Neural cell (in vitro differentiated cells): ENCODE results near the gene SETD6. TPM values are rescaled to one million over a fixed set of nuclear protein-coding genes. Genes with fewer than 3 reads are reported as not detected.

Source experiments
- H2AFZ ChIP-seq: fragments of 200-600, 300-800 bp; sonication (generic), shearing (Covaris generic); 2 replicates; pipeline ENCODE4 v1.6.0; 2014; ENCODE audit warnings: low read depth, mild to moderate bottlenecking, antibody characterized with exemption, low read length, moderate library complexity
- H3F3A ChIP-seq: fragments of 200-600 bp; shearing (Covaris generic); 2 replicates; pipeline ENCODE4 v1.6.1; 2016; ENCODE audit warnings: mild to moderate bottlenecking, moderate library complexity, mixed read lengths, antibody characterized with exemption, low read length; ENCODE audit not compliant: insufficient read depth, poor library complexity, severe bottlenecking
- H3K27ac ChIP-seq: fragments of 200-600, 300-800 bp; sonication (generic), shearing (Covaris generic); 2 replicates; pipeline ENCODE4 v1.5.1; 2014; ENCODE audit warnings: mild to moderate bottlenecking, low read length, moderate library complexity
- H3K27me3 ChIP-seq: fragments of 300-800, 200-600 bp; sonication (generic), shearing (Covaris generic); 2 replicates; pipeline ENCODE4 v1.6.0; 2014; ENCODE audit warnings: mild to moderate bottlenecking, low read depth, low read length, moderate library complexity; ENCODE audit not compliant: insufficient read depth
- H3K36me3 ChIP-seq: fragments of 300-800, 200-600 bp; sonication (generic), shearing (Covaris generic); 2 replicates; pipeline ENCODE4 v1.5.1; 2014; ENCODE audit warnings: mild to moderate bottlenecking, antibody characterized with exemption, low read length, moderate library complexity; ENCODE audit not compliant: insufficient read depth
- H3K4me2 ChIP-seq: fragments of 300-800, 200-600 bp; sonication (generic), shearing (Covaris generic); 2 replicates; pipeline ENCODE4 v1.6.0; 2014; ENCODE audit warnings: mild to moderate bottlenecking, low read length
- H3K4me3 ChIP-seq: fragments of 300-800, 200-600 bp; sonication (generic), shearing (Covaris generic); 2 replicates; pipeline ENCODE4 v1.5.1; 2014; ENCODE audit warnings: mild to moderate bottlenecking, low read length, moderate library complexity
- H3K79me2 ChIP-seq: fragments of 200-600 bp; shearing (Covaris generic); replicated peaks from 2 replicates; pipeline ENCODE4 v1.6.0; 2014; ENCODE audit warnings: mild to moderate bottlenecking, low read length, moderate library complexity; ENCODE audit not compliant: insufficient read depth
- H3K9ac ChIP-seq: fragments of 300-800, 200-600 bp; sonication (generic), shearing (Covaris generic); 2 replicates; pipeline ENCODE4 v1.6.1; 2016; ENCODE audit warnings: mild to moderate bottlenecking, low read length, mixed read lengths
- H3K9me2 ChIP-seq: fragments of 200-600 bp; shearing (Covaris generic); 2 replicates; pipeline ENCODE4 v1.6.1; 2016; ENCODE audit warnings: mild to moderate bottlenecking, low read length, mixed read lengths; ENCODE audit not compliant: insufficient read depth
- H3K9me3 ChIP-seq: fragments of 200-600, 300-800 bp; sonication (generic), shearing (Covaris generic); 2 replicates; pipeline ENCODE4 v1.6.1; 2016; ENCODE audit warnings: mild to moderate bottlenecking, mixed run types, low read length, moderate library complexity, mixed read lengths
- H4K20me1 ChIP-seq: fragments of 200-600 bp; shearing (Covaris generic); 2 replicates; pipeline ENCODE4 v1.6.1; 2016; ENCODE audit warnings: mild to moderate bottlenecking, mixed run types; ENCODE audit not compliant: insufficient read depth
- CTCF ChIP-seq: fragments of 450-650 bp; IDR thresholded peaks from 2 replicates; pipeline ENCODE4 v1.5.1; 2014; ENCODE audit warnings: antibody characterized with exemption, mild to moderate bottlenecking, moderate library complexity; ENCODE audit not compliant: poor library complexity, severe bottlenecking
- EP300 ChIP-seq: fragments of 450-650 bp; conservative IDR thresholded peaks from 2 replicates; pipeline ENCODE4 v1.6.1; 2014; ENCODE audit warnings: antibody characterized with exemption, mild to moderate bottlenecking, moderate library complexity; ENCODE audit not compliant: poor library complexity, severe bottlenecking
- EZH2 ChIP-seq: fragments of 200-600, 300-800 bp; shearing (Covaris generic), sonication (generic); IDR thresholded peaks from 2 replicates; pipeline ENCODE4 v1.6.1; 2014; ENCODE audit warnings: antibody characterized with exemption, low read length, borderline replicate concordance, mild to moderate bottlenecking; ENCODE audit not compliant: insufficient read depth, poor library complexity, severe bottlenecking
- MXI1 ChIP-seq: fragments of 450-650 bp; conservative IDR thresholded peaks from 2 replicates; pipeline ENCODE4 v1.6.1; 2014; ENCODE audit warnings: antibody characterized with exemption, mild to moderate bottlenecking; ENCODE audit not compliant: poor library complexity, severe bottlenecking
- POLR2AphosphoS5 ChIP-seq: IDR thresholded peaks from 2 replicates; pipeline ENCODE4 v1.6.1; 2012
- RAD21 ChIP-seq: fragments of 450-650 bp; conservative IDR thresholded peaks from 2 replicates; pipeline ENCODE4 v1.6.1; 2014; ENCODE audit warnings: antibody characterized with exemption, mild to moderate bottlenecking, moderate library complexity
- REST ChIP-seq: IDR thresholded peaks from 2 replicates; pipeline ENCODE4 v1.6.1; 2012; ENCODE audit warnings: borderline replicate concordance
- SMC3 ChIP-seq: fragments of 450-650 bp; conservative IDR thresholded peaks from 2 replicates; pipeline ENCODE4 v1.6.1; 2014; ENCODE audit warnings: antibody characterized with exemption, mild to moderate bottlenecking, moderate library complexity; ENCODE audit not compliant: poor library complexity
- TAF1 ChIP-seq: IDR thresholded peaks from 2 replicates; pipeline ENCODE4 v1.6.1; 2012; ENCODE audit warnings: low read depth
- polyA plus RNA-seq: library from polyadenylated mRNA; depleted of rRNA; stranded (reverse); fragments of >200 nt; gene quantifications from 2 replicates; pipeline ENCODE4 v1.2.3, GENCODE V29; 2014

Gene SETD6
- polyA plus RNA-seq, 1 donor from 2014 or later, result 61.2 TPM

GRCh38 chr16:58536278-58536677, 21.0 kb downstream of the SETD6 start:
- Histone ChIP-seq H3F3A (no peaks in the 10 kb centered on the region), H3K9ac (no peak overlapping the region), H2AFZ (no peak overlapping the region), H3K9me2 (no peaks in the 10 kb centered on the region), H3K4me2 (no peak overlapping the region), H3K9me3 (no peaks in the 10 kb centered on the region), H3K27me3 (no peaks in the 10 kb centered on the region), H3K4me3 (no peak overlapping the region), H3K79me2 (no peaks in the 10 kb centered on the region), H4K20me1 (no peaks in the 10 kb centered on the region), H3K36me3 (peaks cover 23% of the 10 kb centered on the region), H3K27ac (no peak overlapping the region)
- TF ChIP-seq MXI1 (no peak), CTCF (no peak), RAD21 (no peak), EP300 (no peak), TAF1 (no peak), SMC3 (no peak), REST (no peak), POLR2AphosphoS5 (no peak), EZH2 (no peak)

GRCh38 chr16:58537124-58537906, 22.0 kb downstream of the SETD6 start:
- no peak for TF ChIP-seq EZH2
- no peak for TF ChIP-seq EP300
- no peak for TF ChIP-seq TAF1
- TF ChIP-seq SMC3, result no peak
- no peak for TF ChIP-seq CTCF
- no peak for TF ChIP-seq MXI1
- no peak for TF ChIP-seq RAD21
- TF ChIP-seq POLR2AphosphoS5, result no peak
- no peak for TF ChIP-seq REST
- Histone ChIP-seq H3K27ac (no peak overlapping the region), H3K4me3 (no peak overlapping the region), H3K9me2 (no peaks in the 10 kb centered on the region), H2AFZ (no peak overlapping the region), H3K27me3 (no peaks in the 10 kb centered on the region), H3F3A (no peaks in the 10 kb centered on the region), H3K9ac (no peak overlapping the region), H3K9me3 (no peaks in the 10 kb centered on the region), H3K36me3 (peaks cover 25% of the 10 kb centered on the region), H3K79me2 (no peaks in the 10 kb centered on the region), H4K20me1 (no peaks in the 10 kb centered on the region), H3K4me2 (no peak overlapping the region)
